GM21576 (cell line): ENCODE results near the gene OSR1.
"Not testable (repeated sequence)": the region's sequence is repeated elsewhere in the genome, so short reads cannot be mapped to it uniquely, and the experiment has no call there.

Source experiments
- ATAC-seq: cut with Tn5 transposase; IDR thresholded peaks from one replicate; pipeline ENCODE4 v1.9.1; 2021; ENCODE audit warnings: mild to moderate bottlenecking, moderate library complexity; ENCODE audit not compliant: unreplicated experiment

The OSR1 gene

GRCh38 chr2:19337202-19337601 lies 21.2 kb downstream of the OSR1 start:
- ATAC-seq = no peak

- ATAC-seq = no peak
Observed at GRCh38 chr2:19336781-19337180, 21.6 kb downstream of the OSR1 start.

- no peak for ATAC-seq
Observed at GRCh38 chr2:19332503-19332902, 25.9 kb downstream of the OSR1 start.

GRCh38 chr2:19331450-19331849 lies 27.0 kb downstream of the OSR1 start:
- no peak for ATAC-seq

- ATAC-seq = no peak
Observed at GRCh38 chr2:19330436-19330835, 28.0 kb downstream of the OSR1 start.

- no peak for ATAC-seq
Observed at GRCh38 chr2:19329445-19329844, 29.0 kb downstream of the OSR1 start.

GRCh38 chr2:19327496-19327895 lies 30.9 kb downstream of the OSR1 start:
- ATAC-seq = no peak

- no peak for ATAC-seq
Observed at GRCh38 chr2:19321946-19322345, 36.5 kb downstream of the OSR1 start.

GRCh38 chr2:19320813-19321212 lies 37.6 kb downstream of the OSR1 start:
- ATAC-seq = no peak

- no peak for ATAC-seq
Observed at GRCh38 chr2:19319698-19320097, 38.7 kb downstream of the OSR1 start.

- ATAC-seq = no peak
Observed at GRCh38 chr2:19319064-19319463, 39.4 kb downstream of the OSR1 start.

- ATAC-seq = no peak
Observed at GRCh38 chr2:19313553-19313952, 44.9 kb downstream of the OSR1 start.

- ATAC-seq = peak; percentile 68
Observed at GRCh38 chr2:19312949-19313348, 45.5 kb downstream of the OSR1 start.

- ATAC-seq = not testable (repeated sequence)
Observed at GRCh38 chr2:19306065-19306464, 52.4 kb downstream of the OSR1 start.

GRCh38 chr2:19305400-19306055 lies 52.9 kb downstream of the OSR1 start:
- not testable (repeated sequence) for ATAC-seq

GRCh38 chr2:19301706-19302105 lies 56.7 kb downstream of the OSR1 start:
- ATAC-seq = no peak
